MM.1S (cell line): ENCODE data around the gene ALG14.

Experiments used
- DNase-seq: peaks from one replicate; pipeline ENCODE4 v3.0.0-alpha.2; 2015
- H2AFZ ChIP-seq: fragments of 300-600 bp; sonication (generic); 2 replicates; pipeline ENCODE4 v1.6.0; 2016; ENCODE audit warnings: antibody characterized with exemption, low read length
- H3F3A ChIP-seq: fragments of 300-600 bp; sonication (generic); 2 replicates; pipeline ENCODE4 v1.6.1; 2016; ENCODE audit warnings: mild to moderate bottlenecking, antibody characterized with exemption, low read length, moderate library complexity, mixed read lengths; ENCODE audit not compliant: insufficient read depth
- H3K27ac ChIP-seq: fragments of 300-600 bp; sonication (generic); 2 replicates; pipeline ENCODE4 v1.5.1; 2016; ENCODE audit warnings: mild to moderate bottlenecking, low read length
- H3K27me3 ChIP-seq: fragments of 300-600 bp; sonication (generic); replicated peaks from 2 replicates; pipeline ENCODE4 v1.6.0; 2016; ENCODE audit warnings: low read length; ENCODE audit not compliant: insufficient read depth
- H3K36me3 ChIP-seq: fragments of 300-600 bp; sonication (generic); replicated peaks from 2 replicates; pipeline ENCODE4 v1.6.1; 2016; ENCODE audit warnings: mild to moderate bottlenecking, low read length, mixed read lengths; ENCODE audit not compliant: insufficient read depth
- H3K4me1 ChIP-seq: fragments of 300-600 bp; sonication (generic); 2 replicates; pipeline ENCODE4 v1.6.1; 2016; ENCODE audit warnings: low read length, mixed read lengths
- H3K4me2 ChIP-seq: fragments of 300-600 bp; sonication (generic); 2 replicates; pipeline ENCODE4 v1.6.0; 2016; ENCODE audit warnings: low read depth, low read length
- H3K4me3 ChIP-seq: fragments of 300-600 bp; sonication (generic); 2 replicates; pipeline ENCODE4 v1.5.1; 2016; ENCODE audit warnings: low read length, mixed read lengths
- H3K79me2 ChIP-seq: fragments of 300-600 bp; sonication (generic); 2 replicates; pipeline ENCODE4 v1.6.1; 2016; ENCODE audit warnings: mixed run types, low read length, mixed read lengths
- H3K9ac ChIP-seq: fragments of 300-600 bp; sonication (generic); 2 replicates; pipeline ENCODE4 v1.6.1; 2016; ENCODE audit warnings: low read length, mixed read lengths
- H3K9me2 ChIP-seq: fragments of 300-600 bp; sonication (generic); replicated peaks from 2 replicates; pipeline ENCODE4 v1.6.1; 2016; ENCODE audit warnings: mild to moderate bottlenecking, low read length, mixed read lengths; ENCODE audit not compliant: insufficient read depth
- H3K9me3 ChIP-seq: fragments of 300-600 bp; sonication (generic); replicated peaks from 2 replicates; pipeline ENCODE4 v1.6.1; 2016; ENCODE audit warnings: mild to moderate bottlenecking, low read length, mixed read lengths; ENCODE audit not compliant: insufficient read depth
- H4K20me1 ChIP-seq: fragments of 300-600 bp; sonication (generic); 2 replicates; pipeline ENCODE4 v1.6.1; 2016; ENCODE audit warnings: mild to moderate bottlenecking, low read length, moderate library complexity, mixed read lengths; ENCODE audit not compliant: insufficient read depth
- CTCF ChIP-seq: fragments of 300-600 bp; sonication (generic); IDR thresholded peaks from 2 replicates; pipeline ENCODE4 v1.5.1; 2016; ENCODE audit warnings: antibody characterized with exemption, low read length, mixed read lengths
- EZH2 ChIP-seq: fragments of 300-600 bp; sonication (generic); optimal IDR thresholded peaks from 2 replicates; pipeline ENCODE3; 2017; ENCODE audit warnings: low read depth, mild to moderate bottlenecking, antibody characterized with exemption, low read length, mixed read lengths
- EZH2phosphoT487 ChIP-seq: fragments of 300-600 bp; sonication (generic); IDR thresholded peaks from 2 replicates; pipeline ENCODE4 v1.6.1; 2018; ENCODE audit warnings: antibody characterized with exemption, low read length

ALG14 gene

GRCh38 chr1:94940738-94941137 is 132.0 kb downstream of the ALG14 start:
- Histone ChIP-seq H3K36me3 (no peaks in the 10 kb centered on the region), H3K9ac (no peak overlapping the region), H3K27ac (no peak overlapping the region), H3K4me3 (no peak overlapping the region), H3K79me2 (no peaks in the 10 kb centered on the region), H2AFZ (no peak overlapping the region), H3K9me3 (no peaks in the 10 kb centered on the region), H3K4me1 (no peaks in the 10 kb centered on the region), H3K9me2 (no peaks in the 10 kb centered on the region), H4K20me1 (no peaks in the 10 kb centered on the region), H3F3A (no peaks in the 10 kb centered on the region), H3K27me3 (no peaks in the 10 kb centered on the region), H3K4me2 (no peak overlapping the region)
- TF ChIP-seq CTCF (no peak), EZH2phosphoT487 (no peak), EZH2 (no peak)
- DNase-seq, result no peak

DNA sequence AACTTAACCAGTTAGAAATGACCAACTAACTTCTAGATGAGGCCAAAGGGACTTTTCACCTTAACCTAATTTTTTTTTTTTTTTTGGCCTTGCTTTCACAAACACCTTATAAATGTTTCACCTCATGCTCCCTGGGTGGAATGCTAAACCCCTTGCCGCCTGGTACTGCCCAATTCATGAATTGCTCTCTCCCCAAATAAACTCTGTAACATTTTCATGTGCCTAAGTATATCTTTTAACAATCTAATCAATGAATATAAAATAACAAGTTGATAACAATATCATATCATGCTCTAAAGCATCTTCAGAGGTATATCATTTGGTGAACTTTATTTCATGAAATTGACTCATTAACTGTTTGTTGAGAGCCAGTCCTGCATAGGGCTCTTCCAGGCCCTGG is 134.9 kb downstream of the ALG14 start:
- no peaks in the 10 kb centered on the region for H3K79me2 ChIP-seq
- no peak overlapping the region for H3K4me2 ChIP-seq
- H3K4me1 ChIP-seq, result no peaks in the 10 kb centered on the region
- no peak overlapping the region for H3K4me3 ChIP-seq
- H3K27me3 ChIP-seq, result no peaks in the 10 kb centered on the region
- H3K9me2 ChIP-seq, result no peaks in the 10 kb centered on the region
- H4K20me1 ChIP-seq, result no peaks in the 10 kb centered on the region
- H2AFZ ChIP-seq, result no peak overlapping the region
- H3K36me3 ChIP-seq, result no peaks in the 10 kb centered on the region
- H3K9ac ChIP-seq, result no peak overlapping the region
- no peak for DNase-seq
- no peak overlapping the region for H3K27ac ChIP-seq
- H3F3A ChIP-seq, result no peaks in the 10 kb centered on the region
- no peaks in the 10 kb centered on the region for H3K9me3 ChIP-seq
- TF ChIP-seq EZH2phosphoT487, result no peak
- TF ChIP-seq EZH2, result no peak
- no peak for TF ChIP-seq CTCF

- no peaks in the 10 kb centered on the region for H3K4me1 ChIP-seq
- no peaks in the 10 kb centered on the region for H3K36me3 ChIP-seq
- no peaks in the 10 kb centered on the region for H4K20me1 ChIP-seq
- no peak overlapping the region for H3K4me2 ChIP-seq
- H3K4me3 ChIP-seq, result no peak overlapping the region
- no peak overlapping the region for H3K9ac ChIP-seq
- no peaks in the 10 kb centered on the region for H3K9me3 ChIP-seq
- TF ChIP-seq CTCF, result no peak
- TF ChIP-seq EZH2phosphoT487, result no peak
- TF ChIP-seq EZH2, result no peak
- no peak overlapping the region for H2AFZ ChIP-seq
- H3F3A ChIP-seq, result no peaks in the 10 kb centered on the region
- no peak for DNase-seq
- H3K79me2 ChIP-seq, result no peaks in the 10 kb centered on the region
- no peak overlapping the region for H3K27ac ChIP-seq
- no peaks in the 10 kb centered on the region for H3K9me2 ChIP-seq
- no peaks in the 10 kb centered on the region for H3K27me3 ChIP-seq
Measured at GRCh38 chr1:94936861-94937620, 135.7 kb downstream of the ALG14 start.
